ENCODE data around the gene LARP1. TPM values are rescaled to one million over a fixed set of nuclear protein-coding genes. Genes with fewer than 3 reads are reported as not detected.
"Not testable (repeated sequence)": the region's sequence is repeated elsewhere in the genome, so short reads cannot be mapped to it uniquely, and the experiment has no call there.

Gene LARP1
- total RNA-seq, 1 donor from 2014 or later: 151 TPM

- ATAC-seq (ENCODE audit: poor library complexity): no peak
- intact Hi-C loops (cut with DNase I): no loop called here
Measured at GRCh38 chr5:154834053-154834452, 78.9 kb downstream of the LARP1 start.

GRCh38 chr5:154835701-154836052 lies 80.5 kb downstream of the LARP1 start:
- DNase-seq; ATAC-seq (ENCODE audit: poor library complexity); intact Hi-C loops (cut with DNase I): not testable (repeated sequence)

More at GRCh38 chr5:154834053-154834452, 78.9 kb downstream of the LARP1 start:
- DNase-seq: no peak

- intact Hi-C loops (cut with DNase I): no loop called here
- ATAC-seq (ENCODE audit: poor library complexity): no peak
- DNase-seq: no peak
Measured at GRCh38 chr5:154836225-154836624, 81.0 kb downstream of the LARP1 start.

GRCh38 chr5:154837009-154837901 lies 82.1 kb downstream of the LARP1 start:
- intact Hi-C loops (cut with DNase I): no loop called here
- DNase-seq: no peak
- ATAC-seq (ENCODE audit: poor library complexity): no peak

- intact Hi-C loops (cut with DNase I): no loop called here
- DNase-seq: no peak
- peak; percentile 7 for ATAC-seq (ENCODE audit: poor library complexity)
Measured at GRCh38 chr5:154840435-154841272, 85.5 kb downstream of the LARP1 start.

- no peak for DNase-seq
- intact Hi-C loops (cut with DNase I): no loop called here
- no peak for ATAC-seq (ENCODE audit: poor library complexity)
Measured at GRCh38 chr5:154841273-154841661, 86.1 kb downstream of the LARP1 start.

- intact Hi-C loops (cut with DNase I): no loop called here
- DNase-seq (no peak), ATAC-seq (ENCODE audit: poor library complexity) (no peak)
Measured at GRCh38 chr5:154842689-154843530, 87.7 kb downstream of the LARP1 start.

- no peak for ATAC-seq (ENCODE audit: poor library complexity)
- intact Hi-C loops (cut with DNase I): no loop called here
Measured at GRCh38 chr5:154844809-154845208, 89.6 kb downstream of the LARP1 start.

GRCh38 chr5:154849264-154849785 lies 94.1 kb downstream of the LARP1 start:
- ATAC-seq (ENCODE audit: poor library complexity): no peak
- DNase-seq: no peak
- intact Hi-C loops (cut with DNase I): no loop called here

More at GRCh38 chr5:154844809-154845208, 89.6 kb downstream of the LARP1 start:
- DNase-seq: no peak

GRCh38 chr5:154849791-154850201 lies 94.6 kb downstream of the LARP1 start:
- intact Hi-C loops (cut with DNase I): no loop called here
- DNase-seq (no peak), ATAC-seq (ENCODE audit: poor library complexity) (peak; percentile 57)

- DNase-seq (peak; percentile 86), ATAC-seq (ENCODE audit: poor library complexity) (peak; percentile 98)
- intact Hi-C loops (cut with DNase I): no loop called here
Measured at GRCh38 chr5:154850255-154851062, 95.3 kb downstream of the LARP1 start, which contains the start of gene FAXDC2. Gene FAXDC2, minus strand, starts transcription at chr5:154850603. Its CDS starts 12,425 bp downstream, at chr5:154838178.

GRCh38 chr5:154851351-154851750 lies 96.2 kb downstream of the LARP1 start:
- no peak for ATAC-seq (ENCODE audit: poor library complexity)
- intact Hi-C loops (cut with DNase I): no loop called here
- DNase-seq: no peak

- intact Hi-C loops (cut with DNase I): no loop called here
- DNase-seq: peak; percentile 98
Measured at GRCh38 chr5:154857530-154858296, 102.5 kb downstream of the LARP1 start.

GRCh38 chr5:154858297-154858971 lies 103.3 kb downstream of the LARP1 start, which contains the start of gene CNOT8:
Gene CNOT8, plus strand, starts transcription at chr5:154858627. Its CDS starts 4,652 bp downstream, at chr5:154863279.
- intact Hi-C loops (cut with DNase I): no loop called here
- DNase-seq: peak; percentile 99
- ATAC-seq (ENCODE audit: poor library complexity): peak; percentile 94

More at GRCh38 chr5:154857530-154858296, 102.5 kb downstream of the LARP1 start:
- peak; percentile 83 for ATAC-seq (ENCODE audit: poor library complexity)

- intact Hi-C loops (cut with DNase I): no loop called here
- no peak for ATAC-seq (ENCODE audit: poor library complexity)
- DNase-seq: no peak
Measured at GRCh38 chr5:154858972-154859871, 104.0 kb downstream of the LARP1 start.
